ENCODE measurements around the gene TRIM40.

TRIM40 gene

DNA sequence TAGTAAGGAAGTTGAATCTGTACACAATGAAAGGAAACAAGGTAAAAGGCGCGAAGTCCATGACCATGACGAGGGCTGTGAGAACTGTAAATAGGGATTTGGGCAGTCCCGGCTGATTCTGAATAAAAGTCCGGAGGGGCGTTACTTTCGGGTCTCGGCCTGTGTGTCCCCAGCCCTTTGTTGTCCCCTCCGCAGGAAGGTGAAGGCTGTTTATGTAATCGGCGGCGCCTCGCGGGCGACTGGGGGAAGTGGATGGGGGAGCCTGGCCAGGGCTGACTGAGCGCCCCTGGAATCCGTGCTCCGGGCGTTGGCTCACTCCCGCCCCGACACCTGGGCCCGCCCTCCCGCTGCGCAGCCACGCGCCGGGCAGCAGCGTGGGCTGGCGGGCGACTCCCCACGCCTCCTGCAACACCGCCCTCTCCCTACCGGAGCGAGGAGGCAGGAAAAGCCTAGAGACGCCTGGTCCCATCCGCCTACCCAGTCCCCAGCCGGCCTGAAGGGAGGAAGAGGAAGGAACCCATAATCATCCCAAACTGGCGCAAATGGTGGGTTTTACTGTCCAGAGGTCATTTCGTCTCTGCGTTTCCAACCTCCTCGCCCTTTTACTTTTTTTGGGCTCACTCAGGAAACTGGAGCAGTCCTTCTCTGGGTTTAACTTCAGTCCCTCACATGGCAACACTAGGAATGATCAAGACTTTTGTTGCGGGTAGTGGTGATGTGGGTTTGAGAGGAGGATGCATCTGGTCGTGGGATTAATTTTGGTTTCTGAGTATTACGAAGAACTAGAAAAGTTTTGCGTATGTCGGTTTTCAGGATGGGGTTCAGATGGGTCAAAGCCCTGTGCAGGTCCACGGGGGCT, 35.1 kb upstream of the TRIM40 start:
- Histone ChIP-seq H3K4me1 (ENCODE audit: control insufficient read depth in 5 of 5, insufficient read depth in 5 of 5, low read length in 5 of 5) (peaks cover 9 to 40% (median 37%) of the 10 kb centered on the region in 5 donors), H3K4me3 (ENCODE audit: low read depth in 1 of 5, low read length in 5 of 5) (peak overlapping the region; percentile 23 to 84 (median 69)), H3K9ac (ENCODE audit: low read length in 5 of 5) (peak overlapping the region in 2 of 5 donors; percentile 60 to 68), H3K36me3 (ENCODE audit: control insufficient read depth in 5 of 5, insufficient read depth in 5 of 5, low read length in 5 of 5) (no peaks in the 10 kb centered on the region), H3K27ac (ENCODE audit: low read depth, low read length) (peak overlapping the region; percentile 82), H3K27me3 (ENCODE audit: control insufficient read depth in 5 of 5, insufficient read depth in 4 of 5, low read length in 5 of 5) (peaks cover 12 to 39% (median 25%) of the 10 kb centered on the region in 5 donors), H3K9me3 (ENCODE audit: control insufficient read depth in 5 of 5, low read length in 5 of 5) (no peaks in the 10 kb centered on the region)

GRCh38 chr6:30101444-30102413, 34.2 kb upstream of the TRIM40 start:
- Histone ChIP-seq H3K36me3 (ENCODE audit: control insufficient read depth in 5 of 5, insufficient read depth in 5 of 5, low read length in 5 of 5) (no peaks in the 10 kb centered on the region), H3K9me3 (ENCODE audit: control insufficient read depth in 5 of 5, low read length in 5 of 5) (no peaks in the 10 kb centered on the region), H3K9ac (ENCODE audit: low read length in 5 of 5) (peak overlapping the region; percentile 16 to 83 (median 68)), H3K4me1 (ENCODE audit: control insufficient read depth in 5 of 5, insufficient read depth in 5 of 5, low read length in 5 of 5) (peaks cover 9 to 40% (median 35%) of the 10 kb centered on the region in 5 donors), H3K27me3 (ENCODE audit: control insufficient read depth in 5 of 5, insufficient read depth in 4 of 5, low read length in 5 of 5) (peaks cover 12 to 44% (median 26%) of the 10 kb centered on the region in 5 donors), H3K27ac (ENCODE audit: low read depth, low read length) (peak overlapping the region; percentile 82), H3K4me3 (ENCODE audit: low read depth in 1 of 5, low read length in 5 of 5) (peak overlapping the region; percentile 58 to 84 (median 69))

- no peaks in the 10 kb centered on the region for H3K36me3 ChIP-seq (ENCODE audit: control insufficient read depth in 5 of 5, insufficient read depth in 5 of 5, low read length in 5 of 5)
- peaks cover 9 to 40% (median 35%) of the 10 kb centered on the region in 5 donors for H3K4me1 ChIP-seq (ENCODE audit: control insufficient read depth in 5 of 5, insufficient read depth in 5 of 5, low read length in 5 of 5)
- peak overlapping the region in 4 of 5 donors; percentile 56 to 83 (median 62) for H3K9ac ChIP-seq (ENCODE audit: low read length in 5 of 5)
- peak overlapping the region; percentile 58 to 76 (median 69) for H3K4me3 ChIP-seq (ENCODE audit: low read depth in 1 of 5, low read length in 5 of 5)
- H3K27ac ChIP-seq (ENCODE audit: low read depth, low read length) = peak overlapping the region; percentile 82
- H3K9me3 ChIP-seq (ENCODE audit: control insufficient read depth in 5 of 5, low read length in 5 of 5) = no peaks in the 10 kb centered on the region
- H3K27me3 ChIP-seq (ENCODE audit: control insufficient read depth in 5 of 5, insufficient read depth in 4 of 5, low read length in 5 of 5) = peaks cover 12 to 44% (median 27%) of the 10 kb centered on the region in 5 donors
Measured at GRCh38 chr6:30102414-30102969, 33.4 kb upstream of the TRIM40 start.

DNA sequence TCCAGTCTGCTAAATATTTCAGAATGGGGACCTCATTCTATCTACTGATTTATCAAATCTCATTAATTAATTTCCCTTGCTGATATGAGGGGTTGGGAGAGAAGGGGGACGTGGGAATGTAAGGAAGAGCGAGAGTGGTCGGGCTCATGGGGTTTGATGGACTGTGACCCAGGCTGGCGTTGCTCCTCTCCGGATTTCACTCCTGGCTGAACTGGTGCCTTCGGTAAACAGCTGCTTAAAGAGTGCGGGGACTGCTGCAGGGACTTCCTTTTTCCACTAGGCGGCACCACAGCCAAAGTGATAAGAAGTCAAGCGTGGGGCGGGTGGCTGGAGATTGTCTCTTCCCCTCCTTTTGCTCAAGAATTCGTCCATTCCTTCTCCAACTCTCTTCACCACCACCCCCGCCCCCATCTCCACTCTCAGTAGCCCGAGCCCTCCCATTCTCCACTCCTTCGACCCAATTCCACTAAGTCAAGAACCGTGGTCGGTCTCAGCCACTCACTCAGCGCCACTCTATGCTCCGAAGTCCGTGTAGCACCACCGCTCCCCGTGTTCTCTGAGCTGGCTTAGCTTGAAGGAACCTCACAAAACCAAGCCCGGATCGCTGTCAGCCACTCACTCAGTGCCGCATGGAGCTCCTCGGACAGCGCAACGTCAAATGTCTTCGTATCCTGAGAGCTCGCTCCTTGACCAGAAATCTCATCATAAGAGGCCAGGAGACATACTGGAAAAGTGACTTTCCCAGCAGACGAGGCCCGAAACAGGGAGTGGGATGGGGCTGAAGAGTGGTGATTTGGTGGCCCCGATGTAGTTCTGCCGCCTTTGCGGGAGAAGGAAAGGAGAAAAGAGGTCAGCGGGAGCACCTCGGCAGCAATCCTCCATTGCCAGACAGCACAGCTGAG, 32.7 kb upstream of the TRIM40 start:
- no peaks in the 10 kb centered on the region for H3K36me3 ChIP-seq (ENCODE audit: control insufficient read depth in 5 of 5, insufficient read depth in 5 of 5, low read length in 5 of 5)
- H3K27me3 ChIP-seq (ENCODE audit: control insufficient read depth in 5 of 5, insufficient read depth in 4 of 5, low read length in 5 of 5) = peaks cover 8 to 47% (median 26%) of the 10 kb centered on the region in 5 donors
- no peaks in the 10 kb centered on the region for H3K9me3 ChIP-seq (ENCODE audit: control insufficient read depth in 5 of 5, low read length in 5 of 5)
- H3K4me3 ChIP-seq (ENCODE audit: low read depth in 1 of 5, low read length in 5 of 5) = peak overlapping the region; percentile 56 to 76 (median 60)
- H3K4me1 ChIP-seq (ENCODE audit: control insufficient read depth in 5 of 5, insufficient read depth in 5 of 5, low read length in 5 of 5) = peaks cover 9 to 40% (median 35%) of the 10 kb centered on the region in 5 donors
- peak overlapping the region; percentile 82 for H3K27ac ChIP-seq (ENCODE audit: low read depth, low read length)
- H3K9ac ChIP-seq (ENCODE audit: low read length in 5 of 5) = peak overlapping the region in 4 of 5 donors; percentile 45 to 83 (median 61)

DNA sequence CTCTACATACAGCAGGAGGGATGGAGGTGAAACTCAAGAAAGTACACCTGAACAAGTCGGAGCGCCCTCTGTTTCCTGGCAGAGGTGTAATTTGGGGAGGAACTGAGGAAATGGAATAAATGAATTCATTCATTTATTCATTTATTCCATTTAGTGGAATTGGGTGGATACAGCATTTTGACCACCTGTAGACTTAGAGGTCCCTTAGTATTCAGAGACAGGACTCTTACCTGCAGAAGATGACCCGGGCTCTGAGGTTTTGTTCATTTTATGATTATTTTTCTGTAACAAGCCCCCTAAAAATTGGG, 32.1 kb upstream of the TRIM40 start:
- peak overlapping the region in 2 of 5 donors; percentile 58 to 64 for H3K9ac ChIP-seq (ENCODE audit: low read length in 5 of 5)
- peak overlapping the region; percentile 56 to 76 (median 60) for H3K4me3 ChIP-seq (ENCODE audit: low read depth in 1 of 5, low read length in 5 of 5)
- H3K4me1 ChIP-seq (ENCODE audit: control insufficient read depth in 5 of 5, insufficient read depth in 5 of 5, low read length in 5 of 5) = peaks cover 9 to 40% (median 35%) of the 10 kb centered on the region in 5 donors
- peaks cover 3 to 41% (median 23%) of the 10 kb centered on the region in 5 donors for H3K27me3 ChIP-seq (ENCODE audit: control insufficient read depth in 5 of 5, insufficient read depth in 4 of 5, low read length in 5 of 5)
- no peaks in the 10 kb centered on the region for H3K36me3 ChIP-seq (ENCODE audit: control insufficient read depth in 5 of 5, insufficient read depth in 5 of 5, low read length in 5 of 5)
- H3K27ac ChIP-seq (ENCODE audit: low read depth, low read length) = no peak overlapping the region
- no peaks in the 10 kb centered on the region for H3K9me3 ChIP-seq (ENCODE audit: control insufficient read depth in 5 of 5, low read length in 5 of 5)

- no peaks in the 10 kb centered on the region for H3K9me3 ChIP-seq (ENCODE audit: control insufficient read depth in 5 of 5, low read length in 5 of 5)
- H3K27ac ChIP-seq (ENCODE audit: low read depth, low read length) = no peak overlapping the region
- H3K36me3 ChIP-seq (ENCODE audit: control insufficient read depth in 5 of 5, insufficient read depth in 5 of 5, low read length in 5 of 5) = no peaks in the 10 kb centered on the region
- no peak overlapping the region for H3K4me3 ChIP-seq (ENCODE audit: low read depth in 1 of 5, low read length in 5 of 5)
- peaks cover 9 to 40% (median 35%) of the 10 kb centered on the region in 5 donors for H3K4me1 ChIP-seq (ENCODE audit: control insufficient read depth in 5 of 5, insufficient read depth in 5 of 5, low read length in 5 of 5)
- peaks cover 3 to 37% (median 23%) of the 10 kb centered on the region in 5 donors for H3K27me3 ChIP-seq (ENCODE audit: control insufficient read depth in 5 of 5, insufficient read depth in 4 of 5, low read length in 5 of 5)
- no peak overlapping the region for H3K9ac ChIP-seq (ENCODE audit: low read length in 5 of 5)
Measured at GRCh38 chr6:30104661-30105060, 31.3 kb upstream of the TRIM40 start.

GRCh38 chr6:30111266-30111856, 24.6 kb upstream of the TRIM40 start:
- no peak overlapping the region for H3K9ac ChIP-seq (ENCODE audit: low read length in 5 of 5)
- no peaks in the 10 kb centered on the region for H3K9me3 ChIP-seq (ENCODE audit: control insufficient read depth in 5 of 5, low read length in 5 of 5)
- no peaks in the 10 kb centered on the region for H3K36me3 ChIP-seq (ENCODE audit: control insufficient read depth in 5 of 5, insufficient read depth in 5 of 5, low read length in 5 of 5)
- no peak overlapping the region for H3K4me3 ChIP-seq (ENCODE audit: low read depth in 1 of 5, low read length in 5 of 5)
- H3K4me1 ChIP-seq (ENCODE audit: control insufficient read depth in 5 of 5, insufficient read depth in 5 of 5, low read length in 5 of 5) = no peaks in the 10 kb centered on the region
- peaks cover 17 to 47% (median 39%) of the 10 kb centered on the region in 5 donors for H3K27me3 ChIP-seq (ENCODE audit: control insufficient read depth in 5 of 5, insufficient read depth in 4 of 5, low read length in 5 of 5)
- H3K27ac ChIP-seq (ENCODE audit: low read depth, low read length) = no peak overlapping the region

GRCh38 chr6:30112402-30112994, 23.4 kb upstream of the TRIM40 start:
- Histone ChIP-seq H3K4me3 (ENCODE audit: low read depth in 1 of 5, low read length in 5 of 5) (no peak overlapping the region), H3K27ac (ENCODE audit: low read depth, low read length) (no peak overlapping the region)

More at GRCh38 chr6:30112402-30112994, 23.4 kb upstream of the TRIM40 start:
- Histone ChIP-seq H3K4me1 (ENCODE audit: control insufficient read depth in 5 of 5, insufficient read depth in 5 of 5, low read length in 5 of 5) (no peaks in the 10 kb centered on the region), H3K9ac (ENCODE audit: low read length in 5 of 5) (no peak overlapping the region), H3K36me3 (ENCODE audit: control insufficient read depth in 5 of 5, insufficient read depth in 5 of 5, low read length in 5 of 5) (no peaks in the 10 kb centered on the region), H3K27me3 (ENCODE audit: control insufficient read depth in 5 of 5, insufficient read depth in 4 of 5, low read length in 5 of 5) (peaks cover 17 to 47% (median 38%) of the 10 kb centered on the region in 5 donors), H3K9me3 (ENCODE audit: control insufficient read depth in 5 of 5, low read length in 5 of 5) (no peaks in the 10 kb centered on the region)

Data from subcutaneous abdominal adipose tissue (tissue), 5 donors.